ENCODE results near the gene CASP8. TPM values are rescaled to one million over a fixed set of nuclear protein-coding genes. Genes with fewer than 3 reads are reported as not detected.

The CASP8 gene
- total RNA-seq, 2 experiments from 2014 or later: 172 to 175 TPM

GRCh38 chr2:201254081-201254730, 6.1 kb upstream of the CASP8 start:
- peaks cover 86% of the 10 kb centered on the region for H3K4me1 Mint-ChIP-seq (ENCODE audit: low read depth)
- H3K4me3 Mint-ChIP-seq: peak overlapping the region; percentile 44
- peaks cover 38% of the 10 kb centered on the region for H3K36me3 Mint-ChIP-seq (ENCODE audit: low read depth)
- Histone ChIP-seq H3K27ac (ENCODE audit: low read depth in 1 of 2, low read length in 2 of 2) (peak overlapping the region; percentile 72 to 82), H3K9me3 (ENCODE audit: control insufficient read depth in 1 of 2, insufficient read depth in 1 of 2, low read length in 2 of 2) (no peaks in the 10 kb centered on the region), H3K4me3 (ENCODE audit: low read length) (no peak overlapping the region), H3K27me3 (ENCODE audit: control insufficient read depth in 1 of 2, insufficient read depth in 2 of 2, low read length in 2 of 2) (no peaks in the 10 kb centered on the region), H3K4me1 (ENCODE audit: insufficient read depth, low read length) (peaks cover 90% of the 10 kb centered on the region), H3K36me3 (ENCODE audit: insufficient read depth, low read length) (peaks cover 4% of the 10 kb centered on the region)
- DNase-seq (peak in 4 of 14 experiments; percentile 28 to 52 (median 44)), ATAC-seq (ENCODE audit: poor library complexity) (no peak)
- POLR2A ChIA-PET: interaction anchor here (0.8 to 4.7 kb wide), 6 partner anchors 9 to 196 kb away, joined by 3 to 38 read pairs (median 8); partner anchors contain the start of gene TRAK2
- no peak for TF ChIP-seq CTCF (IDR thresholded peaks at IDR 0.05)
- no peaks in the 10 kb centered on the region for H3K9me3 Mint-ChIP-seq
- H3K27me3 Mint-ChIP-seq: no peaks in the 10 kb centered on the region
- intact Hi-C loops (cut with DNase I, micrococcal nuclease): loop anchor here (2.0 to 10.0 kb wide), 2 partner anchors 13 to 1011 kb away; partner anchors contain the start of gene NOP58 (in 1 of the 2)
- peak overlapping the region; percentile 97 for H3K27ac Mint-ChIP-seq
- CTCF ChIA-PET: interaction anchor here (0.7 to 5.8 kb wide), 5 partner anchors 22 to 130 kb away, joined by 3 to 29 read pairs (median 3); partner anchors contain the start of gene CASP10

DNA sequence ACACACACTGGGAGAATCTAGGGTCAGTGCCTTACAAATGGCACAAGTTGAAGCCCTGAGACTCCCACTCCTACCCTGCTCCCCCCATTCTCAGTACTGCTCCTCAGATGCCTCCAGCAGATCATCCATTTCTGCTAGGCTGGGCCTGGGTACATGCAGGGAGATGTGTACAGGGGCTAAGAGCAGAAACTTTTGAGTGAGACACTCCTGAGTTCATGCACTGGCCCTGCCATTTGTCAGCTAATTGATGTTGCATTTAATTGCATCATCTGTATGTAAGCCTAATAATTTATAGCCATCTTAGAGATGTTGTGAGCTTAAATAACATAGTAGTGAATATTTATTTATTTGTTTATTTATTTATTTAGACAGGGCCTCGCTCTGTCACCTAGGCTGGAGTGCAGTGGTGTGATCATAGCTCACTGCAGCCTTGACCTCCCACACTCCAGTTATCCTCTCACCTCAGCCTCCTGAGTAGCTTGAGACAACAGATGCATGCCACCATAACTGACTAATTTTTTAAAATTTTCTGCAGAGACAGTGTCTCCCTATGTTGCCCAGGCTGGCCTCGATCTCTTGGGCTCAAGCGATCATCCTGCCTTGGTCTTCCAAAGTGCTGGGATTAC, 4.8 kb upstream of the CASP8 start:
- no peak for TF ChIP-seq CTCF (IDR thresholded peaks at IDR 0.05)
- CTCF ChIA-PET: interaction anchor here (1.1 to 5.8 kb wide), 2 partner anchors 23 to 129 kb away, joined by 3 to 29 read pairs; no protein-coding TSS in a partner anchor
- H3K4me1 Mint-ChIP-seq (ENCODE audit: low read depth): peaks cover 78% of the 10 kb centered on the region

GRCh38 chr2:201256082-201256481, 4.3 kb upstream of the CASP8 start:
- Mint-ChIP-seq H3K4me1 (ENCODE audit: low read depth) (peaks cover 75% of the 10 kb centered on the region), H3K36me3 (ENCODE audit: low read depth) (peaks cover 29% of the 10 kb centered on the region), H3K27me3 (no peaks in the 10 kb centered on the region), H3K4me3 (no peak overlapping the region), H3K9me3 (no peaks in the 10 kb centered on the region), H3K27ac (peak overlapping the region; percentile 97)
- Histone ChIP-seq H3K9me3 (ENCODE audit: control insufficient read depth in 1 of 2, insufficient read depth in 1 of 2, low read length in 2 of 2) (no peaks in the 10 kb centered on the region), H3K4me3 (ENCODE audit: low read length) (no peak overlapping the region), H3K27me3 (ENCODE audit: control insufficient read depth in 1 of 2, insufficient read depth in 2 of 2, low read length in 2 of 2) (no peaks in the 10 kb centered on the region), H3K27ac (ENCODE audit: low read depth in 1 of 2, low read length in 2 of 2) (peak overlapping the region; percentile 93 to 100), H3K4me1 (ENCODE audit: insufficient read depth, low read length) (peaks cover 92% of the 10 kb centered on the region), H3K36me3 (ENCODE audit: insufficient read depth, low read length) (no peaks in the 10 kb centered on the region)
- no peak for DNase-seq
- no peak for TF ChIP-seq CTCF (IDR thresholded peaks at IDR 0.05)
- CTCF ChIA-PET: interaction anchor here (5.8 kb wide), 1 partner anchor 23 kb away, joined by 29 read pairs; no protein-coding TSS in a partner anchor
- no peak for ATAC-seq (ENCODE audit: poor library complexity)
- intact Hi-C loops (cut with DNase I, micrococcal nuclease): loop anchor here in 1 of 2 experiments (10.0 kb wide), 1 partner anchor 1009 kb away; the partner anchor contains the start of gene NOP58
- POLR2A ChIA-PET: interaction anchor here (0.6 to 3.2 kb wide), 5 partner anchors 14 to 392 kb away, joined by 3 to 10 read pairs (median 5); partner anchors contain the start of genes CASP10 and CLK1

More for the DNA sequence above, 4.8 kb upstream of the CASP8 start:
- Mint-ChIP-seq H3K9me3 (no peaks in the 10 kb centered on the region), H3K27me3 (no peaks in the 10 kb centered on the region), H3K36me3 (ENCODE audit: low read depth) (peaks cover 30% of the 10 kb centered on the region), H3K27ac (peak overlapping the region; percentile 97), H3K4me3 (no peak overlapping the region)
- H3K27ac ChIP-seq (ENCODE audit: low read depth in 1 of 2, low read length in 2 of 2): peak overlapping the region; percentile 93 to 100
- peaks cover under 1% of the 10 kb centered on the region for H3K36me3 ChIP-seq (ENCODE audit: insufficient read depth, low read length)
- H3K9me3 ChIP-seq (ENCODE audit: control insufficient read depth in 1 of 2, insufficient read depth in 1 of 2, low read length in 2 of 2): no peaks in the 10 kb centered on the region
- H3K27me3 ChIP-seq (ENCODE audit: control insufficient read depth in 1 of 2, insufficient read depth in 2 of 2, low read length in 2 of 2): no peaks in the 10 kb centered on the region
- peaks cover 92% of the 10 kb centered on the region for H3K4me1 ChIP-seq (ENCODE audit: insufficient read depth, low read length)
- intact Hi-C loops (cut with DNase I, micrococcal nuclease): loop anchor here (2.0 to 10.0 kb wide), 2 partner anchors 15 to 1009 kb away; partner anchors contain the start of gene NOP58 (in 1 of the 2)
- H3K4me3 ChIP-seq (ENCODE audit: low read length): no peak overlapping the region
- ATAC-seq (ENCODE audit: poor library complexity) (no peak), DNase-seq (no peak)
- POLR2A ChIA-PET: interaction anchor here (0.6 to 3.2 kb wide), 5 partner anchors 13 to 138 kb away, joined by 3 to 10 read pairs (median 5); partner anchors contain the start of gene CASP10
